OCI-LY3 (cell line): Measurements from ENCODE around the gene CLSTN3.

Experiments used
- EZH2phosphoT487 ChIP-seq: fragments of 200-600 bp; shearing (Covaris generic); IDR thresholded peaks from 2 replicates; pipeline ENCODE4 v1.6.1; 2018; ENCODE audit warnings: antibody characterized with exemption, mixed run types, low read depth
- TF ChIP-seq, protein P1 (sequence below): fragments of 200-600, 300-600 bp; sonication (generic); IDR thresholded peaks from 2 replicates; pipeline ENCODE4 v1.5.1; 2014; ENCODE audit warnings: antibody characterized with exemption, low read length, low read depth

- TF ChIP-seq, protein P1, sequence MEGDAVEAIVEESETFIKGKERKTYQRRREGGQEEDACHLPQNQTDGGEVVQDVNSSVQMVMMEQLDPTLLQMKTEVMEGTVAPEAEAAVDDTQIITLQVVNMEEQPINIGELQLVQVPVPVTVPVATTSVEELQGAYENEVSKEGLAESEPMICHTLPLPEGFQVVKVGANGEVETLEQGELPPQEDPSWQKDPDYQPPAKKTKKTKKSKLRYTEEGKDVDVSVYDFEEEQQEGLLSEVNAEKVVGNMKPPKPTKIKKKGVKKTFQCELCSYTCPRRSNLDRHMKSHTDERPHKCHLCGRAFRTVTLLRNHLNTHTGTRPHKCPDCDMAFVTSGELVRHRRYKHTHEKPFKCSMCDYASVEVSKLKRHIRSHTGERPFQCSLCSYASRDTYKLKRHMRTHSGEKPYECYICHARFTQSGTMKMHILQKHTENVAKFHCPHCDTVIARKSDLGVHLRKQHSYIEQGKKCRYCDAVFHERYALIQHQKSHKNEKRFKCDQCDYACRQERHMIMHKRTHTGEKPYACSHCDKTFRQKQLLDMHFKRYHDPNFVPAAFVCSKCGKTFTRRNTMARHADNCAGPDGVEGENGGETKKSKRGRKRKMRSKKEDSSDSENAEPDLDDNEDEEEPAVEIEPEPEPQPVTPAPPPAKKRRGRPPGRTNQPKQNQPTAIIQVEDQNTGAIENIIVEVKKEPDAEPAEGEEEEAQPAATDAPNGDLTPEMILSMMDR, result no peak
- no peak for TF ChIP-seq EZH2phosphoT487
Observed at GRCh38 chr12:7176595-7176994, 46.4 kb downstream of the CLSTN3 start.
